ENCODE results near the gene LIMS1.
"Not testable (repeated sequence)": the region's sequence is repeated elsewhere in the genome, so short reads cannot be mapped to it uniquely, and the experiment has no call there.

LIMS1 gene

GRCh38 chr2:108707300-108707699, 173.0 kb downstream of the LIMS1 start:
- POLR2A ChIA-PET: no interaction called here
- TF ChIP-seq CTCF (IDR thresholded peaks at IDR 0.05; ENCODE audit: control extremely low read depth, extremely low read depth, low read depth, missing control alignments): no peak
- CTCF ChIA-PET: no interaction called here
- no peak for DNase-seq (ENCODE audit: extremely low spot score)

GRCh38 chr2:108716971-108717370, 182.7 kb downstream of the LIMS1 start:
- DNase-seq (ENCODE audit: extremely low spot score); CTCF ChIA-PET; POLR2A ChIA-PET: not testable (repeated sequence)

GRCh38 chr2:108719149-108720044, 185.1 kb downstream of the LIMS1 start, which contains the start of gene RANBP2:
TSS of gene RANBP2 (plus strand) at chr2:108719482. CDS start at chr2:108719607, 125 bp downstream.
- peak; percentile 91 for DNase-seq (ENCODE audit: extremely low spot score)
- no peak for TF ChIP-seq CTCF (IDR thresholded peaks at IDR 0.05; ENCODE audit: control extremely low read depth, extremely low read depth, low read depth, missing control alignments)
- ChIA-PET POLR2A (no interaction called here), CTCF (interaction anchor here (2.6 kb wide), 1 partner anchor 83 kb away, joined by 5 read pairs; no protein-coding TSS in a partner anchor)

GRCh38 chr2:108726048-108726447, 191.8 kb downstream of the LIMS1 start:
- POLR2A ChIA-PET; CTCF ChIA-PET; DNase-seq (ENCODE audit: extremely low spot score): not testable (repeated sequence)

- POLR2A ChIA-PET; CTCF ChIA-PET; DNase-seq (ENCODE audit: extremely low spot score): not testable (repeated sequence)
These were observed 200.4 kb downstream of the LIMS1 start for GRCh38 chr2:108734656-108735055.
